ENCODE measurements around the gene SEZ6L.

GRCh38 chr22:26205494-26205893 is 36.2 kb downstream of the SEZ6L start:
- no peak for TF ChIP-seq POLR2A (IDR thresholded peaks at IDR 0.05; ENCODE audit: low read depth, low read length)
- no peak for TF ChIP-seq POLR2AphosphoS5 (IDR thresholded peaks at IDR 0.05; ENCODE audit: low read depth, low read length)
- no peak for TF ChIP-seq TAF1 (IDR thresholded peaks at IDR 0.05; ENCODE audit: borderline replicate concordance, low read depth, low read length)
